OCI-LY7 (cell line): Measurements from ENCODE around the gene ABHD17A. TPM values are rescaled to one million over a fixed set of nuclear protein-coding genes. Genes with fewer than 3 reads are reported as not detected.
A peak's percentile ranks its signal among the peaks of the same experiment; 100 is the strongest.

Experiments
- BruUV-seq: library from RNA; stranded (reverse); fragments of 400-500 nt; replicated peaks from 2 replicates; lab custom pipeline; 2021; lab: Mats Ljungman, UMichigan
- CTCF ChIA-PET: fragments of 300-600 bp; sonication (Branson Sonifier 250); formaldehyde crosslinking; loops from one replicate; lab custom pipeline; 2022; ENCODE audit warnings: antibody characterized with exemption; ENCODE audit not compliant: unreplicated experiment; lab: Charles Lee
- POLR2A ChIA-PET: fragments of 300-600 bp; sonication (Branson Sonifier 250); formaldehyde crosslinking; loops from one replicate; lab custom pipeline; 2022; ENCODE audit warnings: antibody characterized with exemption; lab: Charles Lee
- DNase-seq: peaks from one replicate; pipeline ENCODE4 v3.0.0-alpha.2; 2015; ENCODE audit warnings: low spot score
- H2AFZ ChIP-seq: fragments of 200-600 bp; sonication (generic), shearing (Covaris generic); 2 replicates; pipeline ENCODE4 v1.6.1; 2014; ENCODE audit warnings: mild to moderate bottlenecking, antibody characterized with exemption, low read length, moderate library complexity
- H3K27ac ChIP-seq: fragments of 200-600 bp; sonication (generic); 2 replicates; pipeline ENCODE4 v1.5.1; 2014; ENCODE audit warnings: mixed run types, low read depth, mild to moderate bottlenecking, moderate library complexity, low read length, inconsistent platforms; ENCODE audit not compliant: poor library complexity, severe bottlenecking
- H3K36me3 ChIP-seq: fragments of 200-600 bp; sonication (generic); 2 replicates; pipeline ENCODE4 v1.6.1; 2014; ENCODE audit warnings: mild to moderate bottlenecking, antibody characterized with exemption, low read length, moderate library complexity, mixed read lengths; ENCODE audit not compliant: insufficient read depth
- H3K4me1 ChIP-seq: fragments of 200-600 bp; sonication (generic); 2 replicates; pipeline ENCODE4 v1.5.1; 2014; ENCODE audit warnings: mild to moderate bottlenecking, low read length; ENCODE audit not compliant: insufficient read depth, poor library complexity, severe bottlenecking
- H3K4me2 ChIP-seq: fragments of 200-600 bp; sonication (generic); 2 replicates; pipeline ENCODE4 v1.6.1; 2014; ENCODE audit warnings: mild to moderate bottlenecking, low read length
- H3K4me3 ChIP-seq: fragments of 200-600 bp; sonication (generic); 2 replicates; pipeline ENCODE4 v1.5.1; 2014; ENCODE audit warnings: mild to moderate bottlenecking, low read depth, low read length; ENCODE audit not compliant: poor library complexity, severe bottlenecking
- H3K79me2 ChIP-seq: fragments of 200-600 bp; sonication (generic); 2 replicates; pipeline ENCODE4 v1.6.1; 2016; ENCODE audit warnings: low read depth, mild to moderate bottlenecking, low read length, moderate library complexity, mixed read lengths; ENCODE audit not compliant: insufficient read depth
- H3K9me2 ChIP-seq: fragments of 200-600 bp; sonication (generic); 2 replicates; pipeline ENCODE4 v1.6.1; 2016; ENCODE audit warnings: mild to moderate bottlenecking, low read length, mixed read lengths; ENCODE audit not compliant: insufficient read depth
- H3K9me3 ChIP-seq: fragments of 200-600 bp; sonication (generic); 2 replicates; pipeline ENCODE4 v1.6.1; 2014; ENCODE audit warnings: mild to moderate bottlenecking, mixed run types, low read length, mixed read lengths
- H4K20me1 ChIP-seq: fragments of 200-600 bp; sonication (generic); 2 replicates; pipeline ENCODE4 v1.6.1; 2014; ENCODE audit warnings: mild to moderate bottlenecking, antibody characterized with exemption, low read length, moderate library complexity, mixed read lengths; ENCODE audit not compliant: insufficient read depth
- CTCF ChIP-seq: fragments of 200-600 bp; sonication (generic); conservative IDR thresholded peaks from 2 replicates; pipeline ENCODE4 v1.5.1; 2014; ENCODE audit warnings: mild to moderate bottlenecking, antibody characterized with exemption, low read length, moderate library complexity, mixed read lengths
- EZH2phosphoT487 ChIP-seq: fragments of 200-600 bp; sonication (generic); IDR thresholded peaks from 2 replicates; pipeline ENCODE4 v1.6.1; 2018; ENCODE audit warnings: low read depth, borderline replicate concordance, mild to moderate bottlenecking, mixed run types, antibody characterized with exemption, low read length, moderate library complexity, mixed read lengths
- intact Hi-C: fragments of 100-400 bp; cut with micrococcal nuclease; formaldehyde crosslinking; loops from one replicate; pipeline ENCODE4 v1.10.0; 2022; ENCODE audit not compliant: unreplicated experiment
- total RNA-seq, 2 experiments: library from RNA; depleted of rRNA in 1 of 2; stranded (reverse); fragments of >200 nt in 1 of 2; shearing (Covaris generic) in 1 of 2; gene quantifications; 2 replicates each; pipeline ENCODE4 v1.2.3, GENCODE V29; 2014 to 2022

ABHD17A gene
- total RNA-seq, 2 experiments from 2014 or later, result 71.3 to 130 TPM

- Histone ChIP-seq H3K4me2 (peak overlapping the region; percentile 100), H4K20me1 (peaks cover 5% of the 10 kb centered on the region), H3K79me2 (peaks cover 40% of the 10 kb centered on the region), H3K4me3 (peak overlapping the region; percentile 71), H3K9me3 (no peaks in the 10 kb centered on the region), H2AFZ (no peak overlapping the region; the same call in 1 of the 2 replicates), H3K9me2 (no peaks in the 10 kb centered on the region), H3K27ac (peak overlapping the region; percentile 97), H3K36me3 (peaks cover 8% of the 10 kb centered on the region; the same call in 1 of the 2 replicates), H3K4me1 (peaks cover 32% of the 10 kb centered on the region)
- BruUV-seq, result no TSS peak
- no peak for DNase-seq
- ChIA-PET POLR2A (no interaction called here), CTCF (no interaction called here)
- no peak for TF ChIP-seq CTCF
- TF ChIP-seq EZH2phosphoT487, result no peak
- intact Hi-C loops, result loop anchor here (1.0 to 10.0 kb wide), 4 partner anchors 9 to 179 kb away; no protein-coding TSS in a partner anchor
These were observed 20.6 kb upstream of the ABHD17A start for GRCh38 chr19:1905863-1906375.

- BruUV-seq, result TSS peak; percentile 70
- peaks cover 37% of the 10 kb centered on the region for H3K79me2 ChIP-seq
- peak; percentile 99 for DNase-seq
- peak within 1 kb of the TSS; percentile 71 for H3K4me3 ChIP-seq
- intact Hi-C loops, result loop anchor here (1.0 to 10.0 kb wide), 4 partner anchors 8 to 180 kb away; no protein-coding TSS in a partner anchor
- no peaks in the 10 kb centered on the region for H3K9me2 ChIP-seq
- peaks cover 32% of the 10 kb centered on the region for H3K4me1 ChIP-seq
- peak within 1 kb of the TSS; percentile 97 for H3K27ac ChIP-seq
- H3K36me3 ChIP-seq, result peaks cover 8% of the 10 kb centered on the region; the same call in 1 of the 2 replicates
- H3K4me2 ChIP-seq, result peak within 1 kb of the TSS; percentile 100
- CTCF ChIA-PET, result no interaction called here
- POLR2A ChIA-PET, result interaction anchor here (0.9 to 1.2 kb wide), 2 partner anchors 29 to 41 kb away, joined by 3 read pairs; no protein-coding TSS in a partner anchor
- peaks cover 5% of the 10 kb centered on the region for H4K20me1 ChIP-seq
- peak within 1 kb of the TSS; percentile 61; the same call in 1 of the 2 replicates for H2AFZ ChIP-seq
- TF ChIP-seq CTCF, result no peak
- TF ChIP-seq EZH2phosphoT487, result no peak
- H3K9me3 ChIP-seq, result no peaks in the 10 kb centered on the region
These were observed 20.0 kb upstream of the ABHD17A start, which contains the start of the genes ADAT3 and SCAMP4 for GRCh38 chr19:1905110-1905862. Gene ADAT3, plus strand, starts transcription at chr19:1905399. Its CDS starts 6,649 bp downstream, at chr19:1912048. Gene SCAMP4, plus strand, starts transcription at chr19:1905399. Its CDS starts 9,621 bp downstream, at chr19:1915020.
